ENCODE data around the gene BAD. TPM values are rescaled to one million over a fixed set of nuclear protein-coding genes. Genes with fewer than 3 reads are reported as not detected.

The BAD gene
- total and polyA plus RNA-seq, 4 experiments from 2014 or later = 23.1 to 70.1 (median 37.2) TPM

- intact Hi-C loops (cut with micrococcal nuclease) = loop anchor here (10.0 kb wide), 1 partner anchor 302 kb away; no protein-coding TSS in a partner anchor
Measured at GRCh38 chr11:64306563-64306875, 22.1 kb upstream of the BAD start.

GRCh38 chr11:64305691-64306562, 21.5 kb upstream of the BAD start:
- intact Hi-C loops (cut with micrococcal nuclease) = loop anchor here (1.0 to 10.0 kb wide), 8 partner anchors 11 to 467 kb away; partner anchors contain the start of genes CCDC88B, FKBP2, MARK2 and PPP1R14B
- Histone ChIP-seq H3K36me3 (ENCODE audit: insufficient read depth, low read length) (no peaks in the 10 kb centered on the region), H3K4me1 (ENCODE audit: insufficient read depth, low read length) (peaks cover 27% of the 10 kb centered on the region), H3K9me3 (ENCODE audit: control insufficient read depth in 1 of 2, low read length in 2 of 2) (no peaks in the 10 kb centered on the region), H3K27ac (ENCODE audit: low read depth, low read length) (peak overlapping the region; percentile 66), H3K27me3 (ENCODE audit: insufficient read depth, low read length) (peaks cover 6% of the 10 kb centered on the region), H3K4me3 (ENCODE audit: low read length in 2 of 2) (peak overlapping the region; percentile 33 to 75)
- ChIA-PET POLR2A (ENCODE audit: partially characterized antibody) (interaction anchor here (0.9 to 8.6 kb wide), 13 partner anchors 11 to 467 kb away, joined by 3 to 192 read pairs (median 21); partner anchors contain the start of genes BAD, FERMT3, FKBP2 and GPR137), CTCF (ENCODE audit: partially characterized antibody) (interaction anchor here (5.8 to 7.8 kb wide), 5 partner anchors 11 to 100 kb away, joined by 45 to 367 read pairs (median 92); partner anchors contain the start of genes FERMT3, NUDT22, PLCB3 and PPP1R14B)
- Mint-ChIP-seq H3K4me3 (peak overlapping the region; percentile 88 to 96 (median 94)), H3K9me3 (no peaks in the 10 kb centered on the region), H3K4me1 (peaks cover 11 to 36% (median 22%) of the 10 kb centered on the region in 4 donors), H3K27ac (peak overlapping the region; percentile 91 to 97 (median 95)), H3K27me3 (peaks cover under 1 to 4% of the 10 kb centered on the region in 2 donors), H3K36me3 (peaks cover 0 to 13% of the 10 kb centered on the region in 2 donors)
- peak; percentile 55 to 79 (median 63) for DNase-seq

More at GRCh38 chr11:64306563-64306875, 22.1 kb upstream of the BAD start:
- Mint-ChIP-seq H3K27ac (peak overlapping the region; percentile 91 to 97 (median 95)), H3K36me3 (peaks cover 0 to 15% of the 10 kb centered on the region in 2 donors), H3K4me1 (peaks cover 10 to 35% (median 22%) of the 10 kb centered on the region in 4 donors), H3K9me3 (no peaks in the 10 kb centered on the region), H3K4me3 (peak overlapping the region; percentile 88 to 96 (median 94)), H3K27me3 (peaks cover 0 to 1% of the 10 kb centered on the region in 2 donors)
- Histone ChIP-seq H3K36me3 (ENCODE audit: insufficient read depth, low read length) (no peaks in the 10 kb centered on the region), H3K27me3 (ENCODE audit: insufficient read depth, low read length) (peaks cover 5% of the 10 kb centered on the region), H3K4me3 (ENCODE audit: low read length in 2 of 2) (peak overlapping the region; percentile 33 to 75), H3K4me1 (ENCODE audit: insufficient read depth, low read length) (peaks cover 22% of the 10 kb centered on the region), H3K9me3 (ENCODE audit: control insufficient read depth in 1 of 2, low read length in 2 of 2) (no peaks in the 10 kb centered on the region), H3K27ac (ENCODE audit: low read depth, low read length) (peak overlapping the region; percentile 66)
- no peak for DNase-seq
- POLR2A ChIA-PET (ENCODE audit: partially characterized antibody) = interaction anchor here (1.2 to 8.6 kb wide), 5 partner anchors 11 to 101 kb away, joined by 3 to 192 read pairs (median 124); partner anchors contain the start of genes BAD, FERMT3, GPR137 and PRDX5
- CTCF ChIA-PET (ENCODE audit: partially characterized antibody) = interaction anchor here (6.8 to 7.8 kb wide), 2 partner anchors 11 to 59 kb away, joined by 54 to 121 read pairs; partner anchors contain the start of genes PLCB3, PPP1R14B, PRDX5 and TRMT112

- intact Hi-C loops (cut with micrococcal nuclease) = loop anchor here (1.0 to 10.0 kb wide), 8 partner anchors 12 to 466 kb away; partner anchors contain the start of genes CCDC88B, FKBP2, MARK2 and PPP1R14B
- peak within 1 kb of the TSS; percentile 92 to 97 (median 95) for H3K4me3 Mint-ChIP-seq
- H3K4me3 ChIP-seq (ENCODE audit: low read length in 2 of 2) = peak within 1 kb of the TSS; percentile 64 to 75
- no peaks in the 10 kb centered on the region for H3K9me3 Mint-ChIP-seq
- H3K27ac ChIP-seq (ENCODE audit: low read depth, low read length) = peak within 1 kb of the TSS; percentile 90
- ChIA-PET POLR2A (ENCODE audit: partially characterized antibody) (interaction anchor here (0.6 to 8.6 kb wide), 23 partner anchors 12 to 466 kb away, joined by 3 to 192 read pairs (median 5); partner anchors contain the start of genes BAD, CCDC88B, COX8A and FERMT3), CTCF (ENCODE audit: partially characterized antibody) (interaction anchor here (0.7 to 7.8 kb wide), 20 partner anchors 10 to 304 kb away, joined by 3 to 367 read pairs (median 9); partner anchors contain the start of genes BAD, FERMT3, FKBP2 and NUDT22)
- peak within 1 kb of the TSS; percentile 91 to 99 (median 97) for H3K27ac Mint-ChIP-seq
- peaks cover 35% of the 10 kb centered on the region for H3K4me1 ChIP-seq (ENCODE audit: insufficient read depth, low read length)
- H3K27me3 ChIP-seq (ENCODE audit: insufficient read depth, low read length) = peaks cover 13% of the 10 kb centered on the region
- peak; percentile 99 to 100 (median 99) for DNase-seq
- peaks cover 8 to 9% of the 10 kb centered on the region in 2 donors for H3K27me3 Mint-ChIP-seq
- no peaks in the 10 kb centered on the region for H3K9me3 ChIP-seq (ENCODE audit: control insufficient read depth in 1 of 2, low read length in 2 of 2)
- peaks cover 17 to 41% (median 27%) of the 10 kb centered on the region in 4 donors for H3K4me1 Mint-ChIP-seq
- H3K36me3 ChIP-seq (ENCODE audit: insufficient read depth, low read length) = no peaks in the 10 kb centered on the region
- peaks cover 0 to 12% of the 10 kb centered on the region in 2 donors for H3K36me3 Mint-ChIP-seq
Measured at GRCh38 chr11:64305075-64305690, 20.7 kb upstream of the BAD start, which contains the start of gene ESRRA. Gene ESRRA (plus strand): TSS chr11:64305524. CDS start chr11:64307180, 1,656 bp downstream.

- Mint-ChIP-seq H3K27me3 (peaks cover 10 to 12% of the 10 kb centered on the region in 2 donors), H3K27ac (peak overlapping the region; percentile 91 to 99 (median 96)), H3K4me3 (peak overlapping the region; percentile 88 to 97 (median 94)), H3K4me1 (peaks cover 20 to 48% (median 31%) of the 10 kb centered on the region in 4 donors), H3K9me3 (no peaks in the 10 kb centered on the region), H3K36me3 (peaks cover 0 to 12% of the 10 kb centered on the region in 2 donors)
- DNase-seq = peak; percentile 87 to 90 (median 88)
- Histone ChIP-seq H3K27me3 (ENCODE audit: insufficient read depth, low read length) (peaks cover 20% of the 10 kb centered on the region), H3K4me1 (ENCODE audit: insufficient read depth, low read length) (peaks cover 41% of the 10 kb centered on the region), H3K4me3 (ENCODE audit: low read length in 2 of 2) (peak overlapping the region; percentile 64), H3K27ac (ENCODE audit: low read depth, low read length) (peak overlapping the region; percentile 90), H3K36me3 (ENCODE audit: insufficient read depth, low read length) (no peaks in the 10 kb centered on the region), H3K9me3 (ENCODE audit: control insufficient read depth in 1 of 2, low read length in 2 of 2) (no peaks in the 10 kb centered on the region)
- POLR2A ChIA-PET (ENCODE audit: partially characterized antibody) = interaction anchor here (0.6 to 8.6 kb wide), 28 partner anchors 13 to 1463 kb away, joined by 3 to 192 read pairs (median 4); partner anchors contain the start of genes BAD, CCDC88B, COX8A and FERMT3
- CTCF ChIA-PET (ENCODE audit: partially characterized antibody) = interaction anchor here (0.6 to 7.8 kb wide), 28 partner anchors 9 to 303 kb away, joined by 3 to 367 read pairs (median 5); partner anchors contain the start of genes BAD, FERMT3, FKBP2 and NUDT22
- intact Hi-C loops (cut with micrococcal nuclease) = loop anchor here (1.0 to 10.0 kb wide), 11 partner anchors 13 to 466 kb away; partner anchors contain the start of genes CCDC88B, DNAJC4, FKBP2 and GPR137
Measured at GRCh38 chr11:64304316-64305072, 20.0 kb upstream of the BAD start.

GRCh38 chr11:64304032-64304315, 19.5 kb upstream of the BAD start:
- POLR2A ChIA-PET (ENCODE audit: partially characterized antibody) = interaction anchor here (0.7 to 8.6 kb wide), 18 partner anchors 13 to 1463 kb away, joined by 3 to 192 read pairs (median 10); partner anchors contain the start of genes BAD, COX8A, FERMT3 and FKBP2
- peaks cover 10 to 12% of the 10 kb centered on the region in 2 donors for H3K27me3 Mint-ChIP-seq
- H3K4me1 Mint-ChIP-seq = peaks cover 20 to 49% (median 33%) of the 10 kb centered on the region in 4 donors
- no peaks in the 10 kb centered on the region for H3K36me3 ChIP-seq (ENCODE audit: insufficient read depth, low read length)
- peak overlapping the region; percentile 90 for H3K27ac ChIP-seq (ENCODE audit: low read depth, low read length)
- H3K36me3 Mint-ChIP-seq = peaks cover 0 to 11% of the 10 kb centered on the region in 2 donors
- intact Hi-C loops (cut with micrococcal nuclease) = loop anchor here (1.0 to 10.0 kb wide), 5 partner anchors 19 to 465 kb away; partner anchors contain the start of genes DNAJC4, GPR137 and MARK2
- H3K4me3 Mint-ChIP-seq = peak overlapping the region; percentile 88 to 97 (median 94)
- CTCF ChIA-PET (ENCODE audit: partially characterized antibody) = interaction anchor here (0.8 to 7.8 kb wide), 22 partner anchors 9 to 303 kb away, joined by 3 to 367 read pairs (median 8); partner anchors contain the start of genes BAD, FERMT3, FKBP2 and NUDT22
- peaks cover 47% of the 10 kb centered on the region for H3K4me1 ChIP-seq (ENCODE audit: insufficient read depth, low read length)
- peak overlapping the region in 1 of 2 donors; percentile 64 for H3K4me3 ChIP-seq (ENCODE audit: low read length in 2 of 2)
- DNase-seq = no peak
- no peaks in the 10 kb centered on the region for H3K9me3 Mint-ChIP-seq
- H3K27ac Mint-ChIP-seq = peak overlapping the region; percentile 91 to 99 (median 96)
- peaks cover 20% of the 10 kb centered on the region for H3K27me3 ChIP-seq (ENCODE audit: insufficient read depth, low read length)
- H3K9me3 ChIP-seq (ENCODE audit: control insufficient read depth in 1 of 2, low read length in 2 of 2) = no peaks in the 10 kb centered on the region

Data from CD4-positive, alpha-beta memory T cell (primary cell).